ENCODE data around the gene CCDC134.
A peak's percentile ranks its signal among the peaks of the same experiment; 100 is the strongest.

CCDC134 gene

DNA sequence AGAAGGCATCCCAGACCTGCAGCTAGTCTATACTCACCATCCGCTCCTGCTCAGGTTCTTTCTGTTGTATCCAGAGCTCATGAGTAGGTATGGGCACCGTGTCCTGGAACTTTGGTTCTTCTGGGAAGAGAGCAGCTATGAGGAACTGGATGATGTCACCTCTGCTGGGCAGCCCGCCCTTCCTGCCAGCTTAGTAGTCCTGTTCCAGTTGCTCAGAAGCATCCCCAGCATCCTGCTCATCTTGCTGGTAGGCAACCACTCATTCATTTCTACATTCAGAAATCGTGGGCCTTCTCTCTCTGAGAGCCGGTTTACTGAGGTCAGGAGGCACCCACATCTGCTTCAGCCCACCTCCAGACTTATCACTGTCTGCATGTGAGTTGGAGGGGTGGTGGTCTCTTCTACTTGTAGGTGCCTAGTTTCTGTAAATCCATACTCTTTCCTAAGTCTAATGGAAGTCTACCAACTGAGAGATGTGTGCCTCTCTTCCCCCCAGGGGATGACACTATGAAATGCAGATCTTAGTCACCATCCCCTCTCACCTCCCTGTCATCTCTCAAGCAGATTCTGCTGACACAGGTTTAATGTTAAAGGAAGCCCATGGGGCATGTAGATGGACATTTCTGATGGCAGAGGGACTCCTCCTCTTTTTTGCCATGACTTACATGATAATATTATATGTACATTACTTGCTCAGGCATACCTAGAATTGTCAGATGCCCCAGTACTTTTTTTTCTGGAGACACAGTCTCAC, 29.6 kb upstream of the CCDC134 start:
- H4K91ac ChIP-seq (ENCODE audit: low read length), result no peak overlapping the region
- H2BK5ac ChIP-seq (ENCODE audit: low read depth, low read length, poor library complexity, severe bottlenecking), result no peak overlapping the region
- H3K4me1 ChIP-seq (ENCODE audit: control insufficient read depth, insufficient read depth, low read depth, low read length), result peaks cover 5% of the 10 kb centered on the region
- no peak overlapping the region for H2BK120ac ChIP-seq (ENCODE audit: low read depth, low read length)
- no peak overlapping the region for H2BK15ac ChIP-seq (ENCODE audit: low read depth, poor library complexity, severe bottlenecking)
- no peak overlapping the region for H3K4me3 ChIP-seq (ENCODE audit: insufficient read depth in 1 of 2, low read depth in 1 of 2, low read length in 2 of 2)
- H3K9ac ChIP-seq (ENCODE audit: low read length), result no peak overlapping the region
- no peak overlapping the region for H2BK12ac ChIP-seq (ENCODE audit: low read length in 2 of 2)
- no peak overlapping the region for H3K27ac ChIP-seq (ENCODE audit: low read length, poor library complexity, severe bottlenecking)
- H3K27me3 ChIP-seq (ENCODE audit: control insufficient read depth in 1 of 2, insufficient read depth in 1 of 2, low read length in 2 of 2), result no peaks in the 10 kb centered on the region
- no peak overlapping the region for H3K4ac ChIP-seq (ENCODE audit: low read depth in 1 of 2, low read length in 2 of 2)
- H3K18ac ChIP-seq (ENCODE audit: low read depth in 1 of 2, low read length in 2 of 2), result no peak overlapping the region
- H3K79me1 ChIP-seq (replicated peaks; ENCODE audit: low read length, poor library complexity, severe bottlenecking), result no peaks in the 10 kb centered on the region
- WGBS, result 93% methylated on average over 3 of the region's 5 CpGs
- no peak overlapping the region for H4K8ac ChIP-seq (ENCODE audit: low read length)
- H2AK5ac ChIP-seq (ENCODE audit: low read length, severe bottlenecking), result peak overlapping the region; percentile 45
- no peak overlapping the region for H2AFZ ChIP-seq (ENCODE audit: low read depth, low read length)
- H3K14ac ChIP-seq (ENCODE audit: low read length in 2 of 2), result no peak overlapping the region
- H3K4me2 ChIP-seq (ENCODE audit: low read length, poor library complexity, severe bottlenecking), result no peak overlapping the region
- no peaks in the 10 kb centered on the region for H3K36me3 ChIP-seq (ENCODE audit: control insufficient read depth in 1 of 2, insufficient read depth in 2 of 2, low read depth in 1 of 2, low read length in 2 of 2)
- H3K9me3 ChIP-seq (ENCODE audit: control insufficient read depth, low read length), result no peaks in the 10 kb centered on the region
- DNase-seq, result no peak
- H3K23ac ChIP-seq (ENCODE audit: low read length in 2 of 2), result no peak overlapping the region

DNA sequence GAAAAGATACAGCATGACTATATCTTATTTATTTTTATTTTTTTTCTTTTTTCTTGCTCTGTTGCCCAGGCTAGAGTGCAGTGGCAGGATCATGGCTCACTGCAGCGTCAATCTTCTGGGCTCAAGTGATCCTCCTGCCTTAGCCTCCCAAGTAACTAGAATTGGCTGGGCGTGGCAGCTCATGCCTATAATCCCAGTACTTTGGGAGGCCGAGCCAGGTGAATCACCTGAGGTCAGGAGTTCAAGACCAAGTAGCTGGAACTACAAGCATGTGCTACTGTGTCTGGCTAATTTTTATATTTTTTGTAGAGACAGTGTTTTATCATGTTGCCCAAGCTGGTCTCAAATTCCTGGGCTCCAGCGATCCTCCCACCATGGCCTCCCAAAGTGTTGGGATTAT, 28.3 kb upstream of the CCDC134 start:
- H3K27me3 ChIP-seq (ENCODE audit: control insufficient read depth in 1 of 2, insufficient read depth in 1 of 2, low read length in 2 of 2), result no peaks in the 10 kb centered on the region
- H3K18ac ChIP-seq (ENCODE audit: low read depth in 1 of 2, low read length in 2 of 2), result no peak overlapping the region
- H3K14ac ChIP-seq (ENCODE audit: low read length in 2 of 2), result no peak overlapping the region
- H3K36me3 ChIP-seq (ENCODE audit: control insufficient read depth in 1 of 2, insufficient read depth in 2 of 2, low read depth in 1 of 2, low read length in 2 of 2), result no peaks in the 10 kb centered on the region
- H4K8ac ChIP-seq (ENCODE audit: low read length), result no peak overlapping the region
- no peak overlapping the region for H2BK12ac ChIP-seq (ENCODE audit: low read length in 2 of 2)
- peaks cover 4% of the 10 kb centered on the region for H3K4me1 ChIP-seq (ENCODE audit: control insufficient read depth, insufficient read depth, low read depth, low read length)
- H2BK15ac ChIP-seq (ENCODE audit: low read depth, poor library complexity, severe bottlenecking), result no peak overlapping the region
- no peak overlapping the region for H2AFZ ChIP-seq (ENCODE audit: low read depth, low read length)
- H3K27ac ChIP-seq (ENCODE audit: low read length, poor library complexity, severe bottlenecking), result no peak overlapping the region
- H2BK5ac ChIP-seq (ENCODE audit: low read depth, low read length, poor library complexity, severe bottlenecking), result no peak overlapping the region
- no peak overlapping the region for H3K4me3 ChIP-seq (ENCODE audit: insufficient read depth in 1 of 2, low read depth in 1 of 2, low read length in 2 of 2)
- no peak overlapping the region for H2AK5ac ChIP-seq (ENCODE audit: low read length, severe bottlenecking)
- H3K23ac ChIP-seq (ENCODE audit: low read length in 2 of 2), result no peak overlapping the region
- no peak for DNase-seq
- no peak overlapping the region for H4K91ac ChIP-seq (ENCODE audit: low read length)
- 85% methylated on average over 3 of the region's 4 CpGs for WGBS
- H3K4ac ChIP-seq (ENCODE audit: low read depth in 1 of 2, low read length in 2 of 2), result no peak overlapping the region
- no peak overlapping the region for H3K4me2 ChIP-seq (ENCODE audit: low read length, poor library complexity, severe bottlenecking)
- H3K9ac ChIP-seq (ENCODE audit: low read length), result no peak overlapping the region
- no peak overlapping the region for H2BK120ac ChIP-seq (ENCODE audit: low read depth, low read length)
- H3K9me3 ChIP-seq (ENCODE audit: control insufficient read depth, low read length), result no peaks in the 10 kb centered on the region
- no peaks in the 10 kb centered on the region for H3K79me1 ChIP-seq (replicated peaks; ENCODE audit: low read length, poor library complexity, severe bottlenecking)

DNA sequence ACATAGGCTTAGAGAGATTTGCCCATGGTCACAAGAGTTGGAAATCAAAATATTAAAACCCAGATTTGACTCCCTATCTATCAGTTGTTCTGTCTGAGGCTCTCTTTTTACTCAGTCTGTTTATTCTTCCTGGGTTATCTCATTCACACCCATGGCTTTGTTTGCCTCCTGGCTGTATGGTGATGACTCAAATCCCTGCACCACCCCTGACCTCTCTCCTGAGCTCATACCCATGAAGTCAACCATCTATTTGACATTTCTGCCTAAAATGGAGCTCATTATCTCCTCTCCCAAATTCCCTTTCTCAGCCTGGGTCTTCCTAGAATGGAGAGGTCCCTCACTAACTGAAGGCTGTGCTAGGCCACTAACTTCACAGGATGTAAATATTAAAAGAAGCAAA, 27.8 kb upstream of the CCDC134 start:
- no peak overlapping the region for H2BK120ac ChIP-seq (ENCODE audit: low read depth, low read length)
- no peak overlapping the region for H3K4me2 ChIP-seq (ENCODE audit: low read length, poor library complexity, severe bottlenecking)
- H3K4me1 ChIP-seq (ENCODE audit: control insufficient read depth, insufficient read depth, low read depth, low read length), result peaks cover 4% of the 10 kb centered on the region
- no peak overlapping the region for H3K9ac ChIP-seq (ENCODE audit: low read length)
- no peak overlapping the region for H2AK5ac ChIP-seq (ENCODE audit: low read length, severe bottlenecking)
- no peak overlapping the region for H4K8ac ChIP-seq (ENCODE audit: low read length)
- no peak overlapping the region for H2BK5ac ChIP-seq (ENCODE audit: low read depth, low read length, poor library complexity, severe bottlenecking)
- no peak overlapping the region for H4K91ac ChIP-seq (ENCODE audit: low read length)
- no peaks in the 10 kb centered on the region for H3K79me1 ChIP-seq (replicated peaks; ENCODE audit: low read length, poor library complexity, severe bottlenecking)
- H3K9me3 ChIP-seq (ENCODE audit: control insufficient read depth, low read length), result no peaks in the 10 kb centered on the region
- H3K27me3 ChIP-seq (ENCODE audit: control insufficient read depth in 1 of 2, insufficient read depth in 1 of 2, low read length in 2 of 2), result no peaks in the 10 kb centered on the region
- DNase-seq, result no peak
- no peak overlapping the region for H3K27ac ChIP-seq (ENCODE audit: low read length, poor library complexity, severe bottlenecking)
- H3K23ac ChIP-seq (ENCODE audit: low read length in 2 of 2), result no peak overlapping the region
- H3K36me3 ChIP-seq (ENCODE audit: control insufficient read depth in 1 of 2, insufficient read depth in 2 of 2, low read depth in 1 of 2, low read length in 2 of 2), result no peaks in the 10 kb centered on the region
- no peak overlapping the region for H2AFZ ChIP-seq (ENCODE audit: low read depth, low read length)
- H2BK15ac ChIP-seq (ENCODE audit: low read depth, poor library complexity, severe bottlenecking), result no peak overlapping the region
- H3K14ac ChIP-seq (ENCODE audit: low read length in 2 of 2), result no peak overlapping the region
- H2BK12ac ChIP-seq (ENCODE audit: low read length in 2 of 2), result no peak overlapping the region
- no peak overlapping the region for H3K18ac ChIP-seq (ENCODE audit: low read depth in 1 of 2, low read length in 2 of 2)
- no peak overlapping the region for H3K4ac ChIP-seq (ENCODE audit: low read depth in 1 of 2, low read length in 2 of 2)
- no peak overlapping the region for H3K4me3 ChIP-seq (ENCODE audit: insufficient read depth in 1 of 2, low read depth in 1 of 2, low read length in 2 of 2)

DNA sequence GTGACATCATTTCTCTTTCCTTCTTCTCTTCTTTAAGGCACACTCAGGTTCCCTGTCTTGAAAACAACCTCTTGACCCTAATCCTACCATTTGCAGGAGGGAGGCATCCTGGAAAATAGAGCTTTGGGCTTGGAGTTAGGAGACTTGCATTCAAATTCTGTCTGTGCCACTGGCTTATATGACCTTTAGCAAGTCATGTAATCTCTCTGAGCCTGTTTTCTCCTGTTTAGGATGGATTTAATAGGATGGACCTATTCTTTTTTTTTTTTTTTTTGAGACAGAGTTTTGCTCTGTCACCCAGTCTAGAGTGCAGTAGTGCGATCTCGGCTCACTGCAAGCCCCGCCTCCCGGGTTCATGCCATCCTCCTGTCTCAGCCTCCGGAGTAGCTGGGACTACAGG, 25.1 kb upstream of the CCDC134 start:
- Histone ChIP-seq H3K27ac (ENCODE audit: low read length, poor library complexity, severe bottlenecking) (no peak overlapping the region), H4K8ac (ENCODE audit: low read length) (no peak overlapping the region), H2BK5ac (ENCODE audit: low read depth, low read length, poor library complexity, severe bottlenecking) (no peak overlapping the region), H3K4me3 (ENCODE audit: insufficient read depth in 1 of 2, low read depth in 1 of 2, low read length in 2 of 2) (no peak overlapping the region), H3K79me1 (replicated peaks; ENCODE audit: low read length, poor library complexity, severe bottlenecking) (no peaks in the 10 kb centered on the region), H3K18ac (ENCODE audit: low read depth in 1 of 2, low read length in 2 of 2) (no peak overlapping the region), H3K9ac (ENCODE audit: low read length) (no peak overlapping the region), H2AK5ac (ENCODE audit: low read length, severe bottlenecking) (no peak overlapping the region), H3K36me3 (ENCODE audit: control insufficient read depth in 1 of 2, insufficient read depth in 2 of 2, low read depth in 1 of 2, low read length in 2 of 2) (no peaks in the 10 kb centered on the region), H3K23ac (ENCODE audit: low read length in 2 of 2) (no peak overlapping the region), H2AFZ (ENCODE audit: low read depth, low read length) (no peak overlapping the region), H3K4ac (ENCODE audit: low read depth in 1 of 2, low read length in 2 of 2) (no peak overlapping the region), H2BK120ac (ENCODE audit: low read depth, low read length) (no peak overlapping the region), H3K27me3 (ENCODE audit: control insufficient read depth in 1 of 2, insufficient read depth in 1 of 2, low read length in 2 of 2) (no peaks in the 10 kb centered on the region), H2BK12ac (ENCODE audit: low read length in 2 of 2) (no peak overlapping the region), H3K4me1 (ENCODE audit: control insufficient read depth, insufficient read depth, low read depth, low read length) (peaks cover 4% of the 10 kb centered on the region), H2BK15ac (ENCODE audit: low read depth, poor library complexity, severe bottlenecking) (no peak overlapping the region), H3K4me2 (ENCODE audit: low read length, poor library complexity, severe bottlenecking) (no peak overlapping the region), H3K14ac (ENCODE audit: low read length in 2 of 2) (no peak overlapping the region), H4K91ac (ENCODE audit: low read length) (no peak overlapping the region), H3K9me3 (ENCODE audit: control insufficient read depth, low read length) (no peaks in the 10 kb centered on the region)
- DNase-seq, result no peak
- 93% methylated on average over 5 of the region's 5 CpGs for WGBS

Data from mesenchymal stem cell (in vitro differentiated cells and primary cell).